Muscle of arm (tissue), 12 donors: ENCODE measurements around the gene IFIT2. TPM values are rescaled to one million over a fixed set of nuclear protein-coding genes. Genes with fewer than 3 reads are reported as not detected.

Experiments used
- polyA plus RNA-seq, 12 donors: library from polyadenylated mRNA; unstranded; fragments of 120-200 nt; gene quantifications; one replicate each; pipeline ENCODE4 v1.2.1, GENCODE V29; 2013; ENCODE audit not compliant: insufficient read length in 12 of 12

The IFIT2 gene
- polyA plus RNA-seq, 12 donors = 6.5 to 9.6 (median 7.9) TPM; not detected in 2

Other genes with a start within 250 kb of the IFIT2 start
- 1 to 10 TPM in 2 of 12 donors, under 1 TPM in 8, not detected in 2; 0.25 to 5.6 (median 0.76) TPM for gene CH25H, start 94.7 kb upstream of the IFIT2 start, polyA plus RNA-seq
- gene LIPA, start 50.3 kb upstream of the IFIT2 start, polyA plus RNA-seq = 10 to 100 TPM in 11 of 12 donors, not detected in 1; 26.3 to 55.7 (median 38.9) TPM
- 10 to 100 TPM in 3 of 12 donors, 1 to 10 TPM in 8, not detected in 1; 6.8 to 12.8 (median 9.3) TPM for gene IFIT3, start 26.0 kb downstream of the IFIT2 start, polyA plus RNA-seq
- 1 to 10 TPM in 1 of 12 donors, under 1 TPM in 8, not detected in 3; 0.13 to 1.0 (median 0.23) TPM for gene IFIT1B, start 76.0 kb downstream of the IFIT2 start, polyA plus RNA-seq
- gene IFIT1, start 90.6 kb downstream of the IFIT2 start, polyA plus RNA-seq = 10 to 100 TPM in 11 of 12 donors, not detected in 1; 21.1 to 88.2 (median 47.8) TPM
- gene IFIT5, start 112.5 kb downstream of the IFIT2 start, polyA plus RNA-seq = 10 to 100 TPM in 9 of 12 donors, 1 to 10 TPM in 2, not detected in 1; 8.5 to 16.4 (median 13.0) TPM
- gene SLC16A12, start 233.5 kb downstream of the IFIT2 start, polyA plus RNA-seq = 1 to 10 TPM in 11 of 12 donors, not detected in 1; 1.3 to 2.9 (median 1.6) TPM